Measurements from ENCODE around the gene BEST4.
A peak's percentile ranks its signal among the peaks of the same experiment; 100 is the strongest.
"Not testable (repeated sequence)": the region's sequence is repeated elsewhere in the genome, so short reads cannot be mapped to it uniquely, and the experiment has no call there.

Gene BEST4

DNA sequence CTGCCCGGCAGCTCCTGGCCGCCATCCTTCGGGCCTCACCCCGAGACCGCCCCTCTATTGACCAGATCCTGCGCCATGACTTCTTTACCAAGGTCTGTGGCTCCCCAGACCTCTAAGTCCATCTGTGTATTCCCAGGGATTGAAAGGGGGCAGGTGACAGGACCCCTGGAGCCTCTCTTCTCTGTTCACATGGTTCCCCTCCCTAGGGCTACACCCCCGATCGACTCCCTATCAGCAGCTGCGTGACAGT is 15.0 kb upstream of the BEST4 start:
- CTCF ChIA-PET: interaction anchor here (1.1 to 1.5 kb wide), 4 partner anchors 10 to 17 kb away, joined by 3 to 4 read pairs (median 3); no protein-coding TSS in a partner anchor
- no peak for DNase-seq (ENCODE audit: extremely low spot score)
- TF ChIP-seq, protein P1, sequence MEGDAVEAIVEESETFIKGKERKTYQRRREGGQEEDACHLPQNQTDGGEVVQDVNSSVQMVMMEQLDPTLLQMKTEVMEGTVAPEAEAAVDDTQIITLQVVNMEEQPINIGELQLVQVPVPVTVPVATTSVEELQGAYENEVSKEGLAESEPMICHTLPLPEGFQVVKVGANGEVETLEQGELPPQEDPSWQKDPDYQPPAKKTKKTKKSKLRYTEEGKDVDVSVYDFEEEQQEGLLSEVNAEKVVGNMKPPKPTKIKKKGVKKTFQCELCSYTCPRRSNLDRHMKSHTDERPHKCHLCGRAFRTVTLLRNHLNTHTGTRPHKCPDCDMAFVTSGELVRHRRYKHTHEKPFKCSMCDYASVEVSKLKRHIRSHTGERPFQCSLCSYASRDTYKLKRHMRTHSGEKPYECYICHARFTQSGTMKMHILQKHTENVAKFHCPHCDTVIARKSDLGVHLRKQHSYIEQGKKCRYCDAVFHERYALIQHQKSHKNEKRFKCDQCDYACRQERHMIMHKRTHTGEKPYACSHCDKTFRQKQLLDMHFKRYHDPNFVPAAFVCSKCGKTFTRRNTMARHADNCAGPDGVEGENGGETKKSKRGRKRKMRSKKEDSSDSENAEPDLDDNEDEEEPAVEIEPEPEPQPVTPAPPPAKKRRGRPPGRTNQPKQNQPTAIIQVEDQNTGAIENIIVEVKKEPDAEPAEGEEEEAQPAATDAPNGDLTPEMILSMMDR (IDR thresholded peaks at IDR 0.05; ENCODE audit: control extremely low read depth, extremely low read depth, low read depth, missing control alignments): no peak
- POLR2A ChIA-PET: no interaction called here

DNA sequence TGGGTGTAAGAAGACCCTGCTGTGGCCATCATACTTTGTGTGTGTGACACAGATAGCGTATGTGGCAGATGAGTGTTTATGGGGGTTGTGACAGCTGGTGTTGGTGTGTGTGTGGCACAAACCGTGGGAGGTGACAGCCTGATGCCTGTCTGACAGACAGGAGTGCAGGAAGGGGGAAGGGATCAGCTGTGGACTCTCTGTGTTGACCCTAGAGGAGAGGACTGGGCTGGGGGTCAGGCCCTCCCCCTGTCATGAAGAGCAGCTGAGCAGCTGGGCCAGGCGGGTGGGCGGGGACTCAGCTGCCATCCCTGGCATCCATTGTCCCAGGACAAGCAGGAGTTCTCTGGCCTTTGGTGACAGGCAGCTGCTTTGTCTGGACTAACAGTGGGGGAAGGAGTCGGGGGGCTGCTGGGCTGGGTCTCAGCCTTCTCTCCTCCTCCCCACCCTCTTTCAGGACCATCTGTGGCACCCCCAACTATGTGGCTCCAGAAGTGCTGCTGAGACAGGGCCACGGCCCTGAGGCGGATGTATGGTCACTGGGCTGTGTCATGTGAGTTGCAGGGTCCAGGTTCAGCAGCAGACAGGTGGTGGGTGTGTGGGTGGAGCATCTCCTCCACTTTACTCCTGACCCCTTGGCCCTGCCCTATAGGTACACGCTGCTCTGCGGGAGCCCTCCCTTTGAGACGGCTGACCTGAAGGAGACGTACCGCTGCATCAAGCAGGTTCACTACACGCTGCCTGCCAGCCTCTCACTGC is 14.5 kb upstream of the BEST4 start:
- POLR2A ChIA-PET: interaction anchor here (0.5 to 1.1 kb wide), 2 partner anchors 14 to 16 kb away, joined by 5 to 6 read pairs; no protein-coding TSS in a partner anchor
- TF ChIP-seq, protein P1 (IDR thresholded peaks at IDR 0.05; ENCODE audit: control extremely low read depth, extremely low read depth, low read depth, missing control alignments): no peak
- CTCF ChIA-PET: interaction anchor here (1.1 to 1.5 kb wide), 4 partner anchors 9 to 17 kb away, joined by 3 to 4 read pairs (median 3); no protein-coding TSS in a partner anchor
- DNase-seq (ENCODE audit: extremely low spot score): no peak

DNA sequence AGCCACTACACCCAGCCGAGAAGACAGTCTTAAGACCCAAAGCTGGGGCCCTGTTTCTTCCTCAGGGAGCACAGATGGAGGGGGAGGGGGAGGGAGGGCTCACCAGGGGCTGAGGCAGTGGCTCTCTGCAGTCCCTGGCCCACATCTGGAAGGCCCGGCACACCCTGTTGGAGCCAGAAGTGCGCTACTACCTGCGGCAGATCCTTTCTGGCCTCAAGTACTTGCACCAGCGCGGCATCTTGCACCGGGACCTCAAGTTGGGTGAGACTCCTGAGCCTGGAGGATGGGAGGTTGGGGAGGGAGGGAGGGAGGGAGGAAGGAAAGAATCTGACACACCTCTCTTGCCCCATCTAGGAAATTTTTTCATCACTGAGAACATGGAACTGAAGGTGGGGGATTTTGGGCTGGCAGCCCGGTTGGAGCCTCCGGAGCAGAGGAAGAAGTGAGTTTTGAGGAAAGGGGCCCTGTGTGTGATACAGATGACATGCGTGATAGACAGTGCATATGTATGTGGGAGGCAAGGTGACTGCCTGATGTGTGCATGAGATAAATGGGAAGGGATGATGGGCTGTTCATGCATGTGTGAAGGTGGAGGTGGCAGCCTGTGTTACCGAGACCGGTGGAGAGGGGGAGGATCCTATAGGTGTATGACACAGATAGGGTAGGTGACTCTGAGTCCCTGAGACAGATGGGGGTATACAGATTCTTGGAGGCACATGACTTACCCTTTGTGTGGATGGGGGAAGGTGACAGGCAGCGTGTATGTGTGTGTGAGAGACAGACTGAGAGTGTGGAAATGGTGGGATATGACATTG is 13.7 kb upstream of the BEST4 start:
- ChIA-PET CTCF (interaction anchor here (1.1 to 5.9 kb wide), 10 partner anchors 7 to 499 kb away, joined by 3 to 98 read pairs (median 4); partner anchors contain the start of genes BEST4, BTBD19 and RPS8), POLR2A (interaction anchor here (0.5 to 2.3 kb wide), 5 partner anchors 7 to 26 kb away, joined by 5 to 57 read pairs (median 11); partner anchors contain the start of genes BTBD19 and RPS8)
- no peak for DNase-seq (ENCODE audit: extremely low spot score)
- TF ChIP-seq, protein P1 (IDR thresholded peaks at IDR 0.05; ENCODE audit: control extremely low read depth, extremely low read depth, low read depth, missing control alignments): no peak

DNA sequence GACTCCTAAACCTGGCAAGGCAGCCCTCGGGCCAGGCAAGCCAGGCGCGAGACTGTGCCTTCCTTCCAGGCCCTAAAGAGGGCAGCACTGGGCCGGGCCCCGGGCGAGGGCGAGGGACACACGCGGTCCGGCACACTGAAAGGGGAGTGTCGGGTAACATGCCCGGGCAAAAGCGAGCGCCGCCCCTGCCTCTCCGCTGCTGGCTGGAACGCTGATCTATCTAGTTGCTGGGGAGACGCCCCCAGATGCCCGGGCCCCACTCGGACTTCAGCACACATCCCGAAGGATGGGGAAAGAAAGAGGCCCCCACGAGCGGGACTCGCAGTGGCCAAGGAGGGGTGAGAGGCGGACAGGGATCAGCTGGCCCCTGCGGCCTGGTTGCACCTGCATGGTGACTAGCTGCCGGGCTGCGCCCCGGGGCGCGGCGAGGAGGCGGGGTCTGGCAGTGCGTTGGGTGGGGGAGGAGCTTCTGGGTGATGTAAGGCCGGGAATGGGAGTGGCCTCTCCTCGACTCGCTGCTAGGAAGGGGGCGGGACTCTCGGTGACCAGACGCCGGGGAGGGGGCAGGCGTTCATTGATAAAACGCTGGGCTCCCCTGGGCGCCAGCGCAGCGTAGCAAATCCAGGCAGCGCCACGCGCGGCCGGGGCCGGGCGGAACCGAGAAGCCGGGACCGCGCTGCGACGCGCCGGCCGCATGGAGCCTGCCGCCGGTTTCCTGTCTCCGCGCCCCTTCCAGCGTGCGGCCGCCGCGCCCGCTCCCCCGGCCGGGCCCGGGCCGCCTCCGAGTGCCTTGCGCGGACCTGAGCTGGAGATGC is 12.0 kb upstream of the BEST4 start, which contains the start of gene PLK3:
Gene PLK3, plus strand, starts transcription at position 608 of the 815 bp plus-strand sequence. Its CDS starts 87 bp downstream, at position 695.
- peak; percentile 99 for DNase-seq (ENCODE audit: extremely low spot score)
- POLR2A ChIA-PET: interaction anchor here (0.5 to 2.3 kb wide), 25 partner anchors 9 to 786 kb away, joined by 3 to 57 read pairs (median 5); partner anchors contain the start of genes AKR1A1, BTBD19, HECTD3 and PTCH2
- CTCF ChIA-PET: interaction anchor here (0.7 to 5.9 kb wide), 26 partner anchors 9 to 539 kb away, joined by 3 to 98 read pairs (median 4); partner anchors contain the start of genes BEST4, BTBD19, HECTD3 and RNU5D-1
- TF ChIP-seq, protein P1 (IDR thresholded peaks at IDR 0.05; ENCODE audit: control extremely low read depth, extremely low read depth, low read depth, missing control alignments): peak; percentile 94

DNA sequence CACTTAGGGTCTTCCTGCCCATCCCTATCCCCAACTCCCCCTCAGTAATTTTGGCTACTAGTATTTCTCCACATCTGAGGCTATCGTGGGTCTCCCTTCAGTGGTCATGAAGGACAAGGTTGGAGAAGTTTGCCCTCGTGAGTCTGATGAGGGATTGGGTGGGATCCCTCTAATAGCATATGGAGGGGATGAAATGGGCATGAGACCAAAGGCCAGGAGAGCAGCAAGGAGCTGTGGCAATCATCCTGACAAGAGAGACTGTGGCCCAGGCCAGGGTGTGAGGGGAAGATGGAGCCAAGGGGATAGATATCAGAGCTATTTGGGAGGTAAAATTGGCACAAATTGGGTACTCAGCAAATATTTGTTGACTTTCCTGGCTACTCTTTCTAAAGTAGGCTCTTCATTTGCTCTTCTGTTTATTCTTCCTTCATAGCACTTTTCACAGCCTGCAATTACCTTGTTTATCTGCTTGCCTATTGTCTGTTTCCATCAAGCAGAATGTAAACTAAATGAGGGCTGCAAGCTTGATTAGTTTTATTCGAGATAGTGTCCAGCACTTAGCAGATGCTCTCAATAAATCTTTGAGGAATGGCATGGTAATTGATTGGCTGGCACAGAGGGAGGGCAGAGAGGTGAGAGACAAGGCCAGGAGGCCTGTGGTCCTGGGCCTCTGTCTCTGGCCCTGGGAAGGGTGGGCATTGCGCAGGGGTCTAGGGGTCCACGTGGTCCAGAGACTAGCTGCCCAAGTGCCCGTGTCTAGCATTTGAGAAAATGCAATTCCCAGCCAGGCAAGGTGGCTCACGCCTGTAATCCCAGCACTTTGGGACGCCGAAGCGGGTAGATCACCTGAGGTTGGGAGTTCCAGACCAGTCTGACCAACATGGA is 10.8 kb upstream of the BEST4 start:
- POLR2A ChIA-PET: interaction anchor here (1.0 kb wide), 1 partner anchor 20 kb away, joined by 3 read pairs; no protein-coding TSS in a partner anchor
- no peak for DNase-seq (ENCODE audit: extremely low spot score)
- CTCF ChIA-PET: interaction anchor here (0.9 to 5.9 kb wide), 8 partner anchors 10 to 70 kb away, joined by 3 to 98 read pairs (median 5); partner anchors contain the start of genes BEST4, BTBD19 and RNU5D-1
- TF ChIP-seq, protein P1 (IDR thresholded peaks at IDR 0.05; ENCODE audit: control extremely low read depth, extremely low read depth, low read depth, missing control alignments): no peak

DNA sequence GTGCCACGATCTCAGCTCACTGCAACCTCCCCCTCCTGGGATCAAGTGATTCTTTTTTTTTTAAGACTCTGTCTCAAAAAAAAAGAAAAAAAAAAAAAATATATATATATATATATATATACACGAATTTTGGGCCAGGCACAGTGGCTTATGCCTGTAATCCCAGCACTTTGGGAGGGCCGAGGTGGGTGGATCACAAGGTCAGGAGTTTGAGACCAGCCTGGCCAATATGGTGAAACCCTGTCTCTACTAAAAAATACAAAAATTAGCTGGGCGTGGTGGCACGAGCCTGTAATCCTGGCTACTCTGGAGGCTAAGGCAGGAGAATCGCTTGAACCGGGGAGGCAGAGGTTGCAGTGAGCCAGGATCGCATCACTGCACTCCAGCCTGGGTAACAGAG is 9.9 kb upstream of the BEST4 start:
- ChIA-PET POLR2A (interaction anchor here (1.3 kb wide), 1 partner anchor 21 kb away, joined by 7 read pairs; no protein-coding TSS in a partner anchor), CTCF (interaction anchor here (1.9 to 5.9 kb wide), 2 partner anchors 10 to 67 kb away, joined by 5 to 98 read pairs; partner anchors contain the start of genes BEST4 and RNU5D-1)
- DNase-seq (ENCODE audit: extremely low spot score): not testable (repeated sequence)
